ENCODE data around the gene ZNF573.
"Not testable (repeated sequence)": the region's sequence is repeated elsewhere in the genome, so short reads cannot be mapped to it uniquely, and the experiment has no call there.

The ZNF573 gene

GRCh38 chr19:37779127-37780005, at the start of gene ZNF573:
ZNF573 (minus strand) TSS chr19:37779586; CDS start chr19:37773729, 5,857 bp downstream.
- DNase-seq (ENCODE audit: low read depth in 2 of 3, low spot score in 1 of 3), result peak; percentile 69 to 78 (median 72)

DNA sequence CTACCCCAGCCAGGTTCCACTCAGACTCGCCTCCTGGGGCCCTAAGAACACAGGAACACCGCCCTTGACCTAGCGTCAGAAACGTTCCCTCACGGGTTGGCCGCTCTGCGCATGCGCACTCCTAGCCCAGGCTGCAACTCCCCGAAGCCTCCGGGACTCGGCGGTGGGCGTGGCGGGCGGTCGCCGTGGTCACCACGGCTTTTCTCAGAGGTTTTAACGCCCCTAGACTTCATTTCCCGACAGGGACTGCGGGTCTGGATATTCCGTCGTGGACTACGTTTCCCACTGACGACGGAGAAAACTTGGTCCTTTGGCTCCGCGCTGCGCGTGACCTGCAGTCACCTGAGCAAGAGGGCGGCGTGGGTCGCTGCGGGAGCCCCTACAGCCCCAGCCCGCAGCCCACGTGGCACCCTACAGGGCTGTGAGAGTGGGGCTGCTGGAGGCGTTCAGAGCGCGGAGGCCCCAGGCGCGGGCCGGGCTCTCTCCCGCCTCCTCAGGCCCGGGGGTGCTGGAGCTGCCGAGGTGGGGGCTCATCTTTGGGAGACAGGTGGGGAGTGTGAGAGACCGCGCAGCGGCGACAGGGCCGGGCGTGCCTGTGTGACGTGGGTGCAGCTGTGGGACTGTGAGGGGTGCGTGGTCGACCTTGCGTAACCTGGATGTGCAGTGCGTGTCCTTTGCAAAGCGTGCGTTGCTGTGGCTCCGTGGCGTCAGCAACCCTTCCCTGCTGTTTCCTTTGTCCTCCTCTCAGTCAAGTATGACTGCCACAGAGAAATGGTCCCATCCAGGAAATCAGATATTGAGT, 38.0 kb upstream of the ZNF573 start:
- DNase-seq (ENCODE audit: low read depth in 2 of 3, low spot score in 1 of 3), result peak in 2 of 3 donors; percentile 0 to 20

DNA sequence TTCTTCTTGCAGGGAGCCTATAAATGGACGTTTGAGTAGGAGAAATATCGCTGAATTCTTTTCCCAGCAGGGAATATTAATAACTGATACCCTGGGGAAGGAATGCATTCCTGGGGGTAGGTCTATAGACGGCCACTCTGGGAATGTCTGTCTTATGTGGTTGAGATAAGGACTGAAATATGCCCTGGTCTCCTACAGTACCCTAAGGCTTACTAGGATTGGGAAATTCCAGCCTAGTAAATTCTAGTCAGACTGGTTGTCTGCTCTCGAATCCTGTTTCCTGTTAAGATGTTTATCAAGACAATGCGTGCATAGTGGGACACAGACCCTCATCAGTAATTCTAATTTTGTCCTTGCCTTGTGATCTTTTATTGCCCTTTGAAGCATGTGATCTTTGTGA, 36.2 kb upstream of the ZNF573 start:
- DNase-seq (ENCODE audit: low read depth in 2 of 3, low spot score in 1 of 3), result not testable (repeated sequence)

- no peak for DNase-seq (ENCODE audit: low read depth in 2 of 3, low spot score in 1 of 3)
Observed at GRCh38 chr19:37813340-37813739, 34.0 kb upstream of the ZNF573 start.

- no peak for DNase-seq (ENCODE audit: low read depth in 2 of 3, low spot score in 1 of 3)
Observed at GRCh38 chr19:37809366-37809765, 30.0 kb upstream of the ZNF573 start.

DNA sequence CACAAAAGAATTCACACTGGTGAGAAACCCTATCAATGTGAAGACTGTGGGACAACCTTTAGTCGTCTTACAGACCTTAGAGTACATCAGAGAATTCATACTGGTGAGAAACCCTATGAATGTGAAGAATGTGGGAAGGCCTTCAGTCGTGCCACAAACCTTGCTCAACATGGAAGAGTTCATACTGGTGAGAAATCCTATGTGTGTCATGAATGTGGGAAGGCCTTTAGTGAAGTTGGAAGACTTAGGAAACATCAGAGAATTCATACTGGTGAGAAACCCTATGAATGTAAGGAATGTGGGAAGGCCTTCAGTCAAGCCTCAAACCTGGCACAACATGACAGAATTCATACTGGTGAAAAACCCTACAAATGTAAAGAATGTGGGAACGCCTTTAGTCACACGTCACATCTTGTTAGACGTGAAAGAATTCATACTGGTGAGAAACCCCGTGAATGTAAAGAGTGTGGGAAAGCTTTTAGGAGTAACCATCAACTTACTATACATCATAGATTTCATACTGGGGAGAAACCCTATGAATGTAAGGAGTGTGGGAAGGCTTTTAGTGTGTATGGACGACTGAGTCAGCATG, 24.0 kb upstream of the ZNF573 start:
- no peak for DNase-seq (ENCODE audit: low read depth in 2 of 3, low spot score in 1 of 3)

- DNase-seq (ENCODE audit: low read depth in 2 of 3, low spot score in 1 of 3), result no peak
Observed at GRCh38 chr19:37790244-37790925, 11.0 kb upstream of the ZNF573 start.

GRCh38 chr19:37778613-37779126, 716 bp downstream of the ZNF573 start:
- no peak for DNase-seq (ENCODE audit: low read depth in 2 of 3, low spot score in 1 of 3)

DNA sequence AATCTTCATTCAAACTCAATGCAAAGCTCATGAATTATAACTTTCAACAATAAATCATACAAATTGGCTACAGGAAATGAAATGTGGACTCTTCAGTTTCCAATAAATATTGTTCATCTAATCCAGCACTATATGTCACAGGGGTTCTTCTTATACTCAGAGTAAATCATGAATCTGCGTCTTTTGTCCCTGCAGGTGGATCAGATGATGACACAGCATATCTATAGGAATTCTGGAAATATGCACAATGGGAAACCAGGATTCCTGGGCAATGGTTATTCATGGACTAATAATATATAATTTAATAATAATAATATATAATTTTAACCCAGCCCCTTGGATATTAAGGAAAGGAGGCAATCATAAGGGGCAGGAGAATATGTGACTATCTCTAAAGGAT, 8.4 kb downstream of the ZNF573 start:
- no peak for DNase-seq (ENCODE audit: low read depth in 2 of 3, low spot score in 1 of 3)

GRCh38 chr19:37763488-37763887, 15.9 kb downstream of the ZNF573 start:
- DNase-seq (ENCODE audit: low read depth in 2 of 3, low spot score in 1 of 3), result no peak

GRCh38 chr19:37757683-37758082, 21.7 kb downstream of the ZNF573 start:
- not testable (repeated sequence) for DNase-seq (ENCODE audit: low read depth in 2 of 3, low spot score in 1 of 3)

DNA sequence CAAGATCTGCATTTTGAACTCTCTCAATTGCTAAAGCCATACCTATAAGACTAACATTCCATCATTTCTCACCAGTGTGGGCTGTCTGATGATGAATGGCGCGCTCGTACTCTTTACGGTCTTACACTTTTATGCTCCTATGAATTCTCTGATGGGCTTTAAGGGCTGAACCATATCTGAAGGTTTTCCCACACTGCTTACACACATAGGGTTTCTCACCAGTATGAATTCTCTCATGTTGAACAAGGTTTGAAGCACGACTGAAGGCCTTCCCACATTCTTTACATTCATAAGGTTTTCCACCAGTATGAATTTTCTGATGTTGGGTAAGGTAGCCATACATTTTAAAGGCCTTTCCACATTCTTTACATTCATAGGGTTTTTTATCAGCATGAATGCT, 41.0 kb downstream of the ZNF573 start:
- no peak for DNase-seq (ENCODE audit: low read depth in 2 of 3, low spot score in 1 of 3)

GRCh38 chr19:37725181-37725580, 54.2 kb downstream of the ZNF573 start:
- no peak for DNase-seq (ENCODE audit: low read depth in 2 of 3, low spot score in 1 of 3)

- no peak for DNase-seq (ENCODE audit: low read depth in 2 of 3, low spot score in 1 of 3)
Observed at GRCh38 chr19:37719927-37720265, 59.5 kb downstream of the ZNF573 start.

DNA sequence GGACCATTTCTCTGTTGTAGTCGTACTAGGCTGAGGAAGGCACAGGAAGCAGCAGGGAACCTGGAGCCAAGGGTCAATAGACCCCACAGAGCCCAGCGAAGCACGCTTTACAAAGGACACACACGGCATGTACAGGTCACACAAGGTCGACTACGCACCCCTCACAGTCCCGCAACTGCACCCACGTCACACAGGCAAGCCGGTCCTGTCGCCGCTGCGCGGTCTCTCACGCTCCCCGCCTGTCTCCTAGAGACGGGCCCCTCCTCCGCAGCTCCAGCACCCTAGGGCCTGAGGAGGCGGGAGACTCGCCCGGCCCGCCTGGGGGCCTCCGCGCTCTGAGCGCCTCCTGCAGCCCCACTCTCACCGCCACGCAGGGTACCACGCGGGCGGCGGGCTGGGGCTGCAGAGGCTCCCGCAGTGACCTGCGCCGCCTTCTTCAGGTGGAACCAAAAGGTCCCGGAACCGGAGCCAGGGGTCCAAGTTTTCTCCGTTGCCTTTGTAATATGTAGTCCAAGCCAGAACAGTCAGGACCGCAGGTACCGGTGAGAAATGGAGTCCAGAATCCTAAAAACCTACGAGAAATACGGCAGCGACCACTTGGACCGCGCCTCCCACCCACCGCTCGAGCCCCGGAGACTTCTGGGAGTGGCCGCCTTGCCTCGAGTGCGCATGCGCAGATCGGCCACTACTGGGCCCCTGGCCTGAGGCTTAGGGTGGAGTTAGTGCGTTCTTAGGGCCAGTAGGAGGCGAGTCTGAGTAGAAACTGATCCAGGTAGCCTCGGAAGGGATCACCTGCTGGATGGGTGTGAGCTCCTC, 60.1 kb downstream of the ZNF573 start, which contains the start of gene ZNF607:
ZNF607 (minus strand) TSS at position 651 of the 816 bp plus-strand sequence. CDS start 8,143 bp downstream, outside the sequence.
- peak; percentile 80 to 83 (median 81) for DNase-seq (ENCODE audit: low read depth in 2 of 3, low spot score in 1 of 3)

GRCh38 chr19:37718304-37718703, 61.1 kb downstream of the ZNF573 start:
- no peak for DNase-seq (ENCODE audit: low read depth in 2 of 3, low spot score in 1 of 3)

GRCh38 chr19:37716140-37716539, 63.2 kb downstream of the ZNF573 start:
- DNase-seq (ENCODE audit: low read depth in 2 of 3, low spot score in 1 of 3), result no peak

- DNase-seq (ENCODE audit: low read depth in 2 of 3, low spot score in 1 of 3), result no peak
Observed at GRCh38 chr19:37706052-37706605, 73.3 kb downstream of the ZNF573 start.

GRCh38 chr19:37699057-37699456, 80.3 kb downstream of the ZNF573 start:
- DNase-seq (ENCODE audit: low read depth in 2 of 3, low spot score in 1 of 3), result no peak

DNA sequence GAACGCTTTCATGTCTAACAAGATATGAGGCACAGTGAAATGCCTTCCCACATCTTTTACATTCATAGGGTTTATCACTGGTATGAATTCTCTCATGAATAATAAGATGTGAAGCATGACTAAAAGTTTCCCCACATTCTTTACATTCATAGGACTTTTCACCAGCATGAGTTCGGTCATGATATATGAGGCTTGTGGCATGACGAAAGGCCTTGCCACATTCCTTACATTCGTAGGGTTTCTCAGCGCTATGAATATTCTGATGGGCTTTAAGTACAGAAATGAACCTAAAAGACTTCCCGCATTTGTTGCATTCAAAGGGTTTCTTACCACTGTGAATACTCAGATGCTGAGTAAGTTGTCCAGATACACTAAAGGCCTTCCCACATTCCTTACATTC, 81.2 kb downstream of the ZNF573 start:
- DNase-seq (ENCODE audit: low read depth in 2 of 3, low spot score in 1 of 3), result no peak
